HEK293 (cell line): ENCODE data around the gene MUC5AC.

Experiments
- CTCF ChIA-PET: fragments of 350-600 bp; formaldehyde crosslinking; extraction: SDS; loops from one replicate; lab custom pipeline; 2021; ENCODE audit warnings: antibody characterized with exemption; lab: Yijun Ruan, JAX
- POLR2A ChIA-PET: fragments of 300-600 bp; formaldehyde crosslinking; extraction: SDS; loops from one replicate; lab custom pipeline; 2020; ENCODE audit warnings: antibody characterized with exemption, inconsistent platforms; lab: Yijun Ruan, JAX
- H3K27ac ChIP-seq: fragments of 200-500 bp; sonication (Bioruptor generic); 2 replicates; pipeline ENCODE4 v1.5.1; 2014; ENCODE audit warnings: low read depth, low read length, control low read depth, inconsistent platforms; ENCODE audit errors: extremely low read depth
- H3K36me3 ChIP-seq, 2 experiments: fragments of 200-500 bp in 1 of 2; sonication (Bioruptor generic) in 1 of 2; 1 replicate in 1 of 2; 2 replicates in 1 of 2; pipeline ENCODE4 v1.5.1; 2014 to 2017; ENCODE audit warnings: inconsistent platforms in 2 of 2, low read length in 2 of 2; ENCODE audit not compliant: control insufficient read depth in 2 of 2, insufficient read depth in 1 of 2
- H3K4me1 ChIP-seq: fragments of 200-500 bp; sonication (Bioruptor generic); 2 replicates; pipeline ENCODE4 v1.5.1; 2014; ENCODE audit warnings: mild to moderate bottlenecking, low read length, inconsistent platforms; ENCODE audit not compliant: control insufficient read depth, insufficient read depth
- H3K4me3 ChIP-seq: 2 replicates; pipeline ENCODE4 v1.5.1; 2011; ENCODE audit warnings: low read depth, mild to moderate bottlenecking, control low read depth, low read length, moderate library complexity
- H3K9me3 ChIP-seq: fragments of 200-500 bp; sonication (Bioruptor generic); 2 replicates; pipeline ENCODE4 v1.5.1; 2014; ENCODE audit warnings: low read depth, low read length, inconsistent platforms; ENCODE audit not compliant: control insufficient read depth, insufficient read depth
- KLF1 ChIP-seq: fragments of 450-650 bp; formaldehyde crosslinking; IDR thresholded peaks from 2 replicates; pipeline ENCODE4 v1.5.1; 2016; ENCODE audit warnings: missing biosample characterization, missing genetic modification characterization
- REPIN1 ChIP-seq: fragments of 450-650 bp; formaldehyde crosslinking; IDR thresholded peaks from 2 replicates; pipeline ENCODE4 v1.5.1; 2017; ENCODE audit warnings: missing biosample characterization, missing genetic modification characterization, low read depth
- TCF7L2 ChIP-seq: IDR thresholded peaks from 2 replicates; pipeline ENCODE4 v1.6.1; 2011; ENCODE audit warnings: low read depth, mild to moderate bottlenecking, inconsistent platforms, low read length, moderate library complexity, borderline replicate concordance
- ZBTB20 ChIP-seq: fragments of 450-650 bp; formaldehyde crosslinking; IDR thresholded peaks from 2 replicates; pipeline ENCODE4 v1.5.1; 2016; ENCODE audit warnings: missing biosample characterization, missing genetic modification characterization
- ZBTB48 ChIP-seq: fragments of 450-650 bp; formaldehyde crosslinking; IDR thresholded peaks from 2 replicates; pipeline ENCODE4 v1.5.1; 2016; ENCODE audit warnings: missing biosample characterization, missing genetic modification characterization
- ZFP69B ChIP-seq: fragments of 450-650 bp; formaldehyde crosslinking; IDR thresholded peaks from 2 replicates; pipeline ENCODE4 v1.5.1; 2016; ENCODE audit warnings: missing biosample characterization, missing genetic modification characterization
- ZIC2 ChIP-seq: fragments of 450-650 bp; formaldehyde crosslinking; IDR thresholded peaks from 2 replicates; pipeline ENCODE4 v1.5.1; 2016; ENCODE audit warnings: missing biosample characterization, missing genetic modification characterization
- ZNF148 ChIP-seq: fragments of 450-650 bp; formaldehyde crosslinking; IDR thresholded peaks from 2 replicates; pipeline ENCODE4 v1.5.0; 2017; ENCODE audit warnings: missing biosample characterization, missing genetic modification characterization, borderline replicate concordance
- ZNF221 ChIP-seq: fragments of 450-650 bp; formaldehyde crosslinking; IDR thresholded peaks from 2 replicates; pipeline ENCODE4 v1.5.1; 2017; ENCODE audit warnings: missing biosample characterization, missing genetic modification characterization, borderline replicate concordance
- ZNF280C ChIP-seq: fragments of 450-650 bp; formaldehyde crosslinking; IDR thresholded peaks from 2 replicates; pipeline ENCODE4 v1.5.1; 2016; ENCODE audit warnings: missing biosample characterization, missing genetic modification characterization
- ZNF280D ChIP-seq: fragments of 450-650 bp; formaldehyde crosslinking; IDR thresholded peaks from 2 replicates; pipeline ENCODE4 v1.5.1; 2016; ENCODE audit warnings: missing biosample characterization, missing genetic modification characterization
- ZNF530 ChIP-seq: fragments of 450-650 bp; formaldehyde crosslinking; IDR thresholded peaks from 2 replicates; pipeline ENCODE4 v1.5.1; 2016; ENCODE audit warnings: low read depth, missing biosample characterization, missing genetic modification characterization
- ZNF548 ChIP-seq: fragments of 450-650 bp; formaldehyde crosslinking; IDR thresholded peaks from 2 replicates; pipeline ENCODE4 v1.5.1; 2016; ENCODE audit warnings: missing biosample characterization, missing genetic modification characterization
- ZNF549 ChIP-seq: fragments of 450-650 bp; IDR thresholded peaks from 2 replicates; pipeline ENCODE4 v1.5.1; 2018; ENCODE audit warnings: missing biosample characterization, missing genetic modification characterization, mild to moderate bottlenecking, inconsistent platforms, moderate library complexity
- ZNF692 ChIP-seq: fragments of 450-650 bp; formaldehyde crosslinking; IDR thresholded peaks from 2 replicates; pipeline ENCODE4 v1.5.1; 2016; ENCODE audit warnings: missing biosample characterization, missing genetic modification characterization

MUC5AC gene

DNA sequence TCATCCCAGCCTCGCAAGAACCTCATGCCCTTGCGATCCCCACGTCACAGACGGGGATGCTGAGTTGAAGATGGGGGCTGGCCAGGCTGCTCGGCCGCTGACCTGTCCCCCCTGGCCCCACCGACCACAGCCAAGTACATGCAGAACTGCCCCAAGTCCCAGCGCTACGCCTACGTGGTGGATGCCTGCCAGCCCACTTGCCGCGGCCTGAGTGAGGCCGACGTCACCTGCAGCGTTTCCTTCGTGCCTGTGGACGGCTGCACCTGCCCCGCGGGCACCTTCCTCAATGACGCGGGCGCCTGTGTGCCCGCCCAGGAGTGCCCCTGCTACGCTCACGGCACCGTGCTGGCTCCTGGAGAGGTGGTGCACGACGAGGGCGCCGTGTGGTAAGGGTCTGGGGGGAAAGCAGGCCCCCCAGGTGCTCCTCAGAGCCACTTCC is 75.1 kb downstream of the MUC5AC start (continued):
- TF ChIP-seq ZNF530 (tag by site-specific recombination), result no peak
- no peak for TF ChIP-seq ZNF148
- TF ChIP-seq TCF7L2, result no peak
- TF ChIP-seq ZBTB48 (tag by site-specific recombination), result no peak
- no peak for TF ChIP-seq ZNF221

DNA sequence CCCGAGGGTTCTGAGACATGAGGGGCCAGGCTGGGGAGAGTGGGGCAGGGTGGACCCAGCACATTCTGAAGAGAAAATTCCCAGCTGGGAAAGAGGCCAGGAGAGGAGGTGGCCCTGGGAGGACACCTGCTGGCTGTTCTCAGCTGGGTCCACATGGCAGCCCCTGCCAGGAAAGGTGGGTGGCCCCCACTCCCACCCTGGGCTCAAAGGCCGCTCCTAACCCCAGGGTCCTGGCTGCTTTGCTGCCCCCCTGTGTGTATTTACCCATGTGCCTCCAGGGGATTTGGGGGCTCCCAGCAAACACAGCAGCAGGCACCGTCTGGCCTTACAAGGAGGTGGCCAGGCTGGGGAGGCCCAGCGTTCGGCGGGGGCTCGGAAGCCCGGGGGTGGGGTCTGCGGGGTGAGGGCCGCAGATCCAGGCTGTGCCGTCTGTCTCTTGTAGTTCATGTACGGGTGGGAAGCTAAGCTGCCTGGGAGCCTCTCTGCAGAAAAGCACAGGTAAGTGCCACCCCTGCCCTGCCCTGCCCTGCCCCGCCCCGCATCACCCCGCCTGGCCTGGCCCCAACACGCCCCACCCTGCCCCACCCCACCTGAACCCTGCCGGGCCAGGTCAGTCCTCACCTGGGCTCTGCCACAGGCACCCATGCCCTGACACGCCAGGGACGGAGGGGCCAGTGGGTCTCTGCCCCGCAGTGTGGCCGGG is 75.7 kb downstream of the MUC5AC start:
- Histone ChIP-seq H3K27ac (no peak overlapping the region), H3K36me3 (no peaks in the 10 kb centered on the region), H3K4me1 (no peaks in the 10 kb centered on the region), H3K4me3 (no peak overlapping the region), H3K9me3 (no peaks in the 10 kb centered on the region)
- CTCF ChIA-PET, result no interaction called here
- POLR2A ChIA-PET, result no interaction called here
- peak; percentile 83 for TF ChIP-seq KLF1 (tag by site-specific recombination)
- no peak for TF ChIP-seq REPIN1 (tag by site-specific recombination)
- TF ChIP-seq ZFP69B, result no peak
- TF ChIP-seq ZIC2, result peak; percentile 65
- TF ChIP-seq, all 188 proteins: peak for 2

GRCh38 chr11:1234054-1234720 is 76.4 kb downstream of the MUC5AC start:
- Histone ChIP-seq H3K4me1 (no peaks in the 10 kb centered on the region), H3K9me3 (no peaks in the 10 kb centered on the region), H3K4me3 (no peak overlapping the region), H3K36me3 (no peaks in the 10 kb centered on the region), H3K27ac (no peak overlapping the region)
- ChIA-PET POLR2A (no interaction called here), CTCF (interaction anchor here (0.5 kb wide), 1 partner anchor 13 kb away, joined by 3 read pairs; no protein-coding TSS in a partner anchor)
- TF ChIP-seq KLF1 (tag by site-specific recombination) (0 out of 2 replicates have a peak, but pooled peaks have one; percentile 2), ZBTB20 (no peak)

DNA sequence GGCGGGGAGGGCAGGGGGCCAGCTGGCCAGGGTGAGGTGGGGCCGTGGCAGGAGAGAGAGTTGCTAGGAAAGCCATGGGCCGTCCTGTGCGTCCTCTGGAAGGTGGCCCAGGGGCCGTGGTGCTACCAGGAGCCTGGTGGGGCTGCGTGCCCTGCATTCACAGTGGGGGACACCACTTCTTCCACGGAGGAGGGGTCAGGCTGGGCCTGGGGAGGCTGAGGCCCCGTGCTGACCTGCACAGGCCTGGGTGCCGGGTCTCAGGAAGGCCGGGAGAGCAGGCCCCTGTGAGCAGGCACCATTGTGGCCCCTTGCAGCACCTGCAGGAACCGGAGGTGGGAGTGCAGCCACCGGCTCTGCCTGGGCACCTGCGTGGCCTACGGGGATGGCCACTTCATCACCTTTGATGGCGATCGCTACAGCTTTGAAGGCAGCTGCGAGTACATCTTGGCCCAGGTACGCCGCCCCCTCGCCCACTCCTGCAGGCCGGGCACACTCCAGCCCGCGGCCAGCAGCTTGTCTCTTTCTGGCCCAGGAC is 77.1 kb downstream of the MUC5AC start:
- no peaks in the 10 kb centered on the region for H3K4me1 ChIP-seq
- CTCF ChIA-PET, result interaction anchor here (0.5 kb wide), 1 partner anchor 13 kb away, joined by 3 read pairs; no protein-coding TSS in a partner anchor
- TF ChIP-seq ZNF280D (tag by site-specific recombination) (no peak), ZFP69B (no peak), ZNF548 (tag by site-specific recombination) (no peak), ZNF692 (no peak), ZNF280C (tag by site-specific recombination) (no peak), ZNF549 (tag by site-specific recombination) (no peak)
- TF ChIP-seq, all 188 proteins: peak for 0
- POLR2A ChIA-PET, result no interaction called here
- H3K27ac ChIP-seq, result no peak overlapping the region
- no peaks in the 10 kb centered on the region for H3K36me3 ChIP-seq
- no peak overlapping the region for H3K4me3 ChIP-seq
- H3K9me3 ChIP-seq, result no peaks in the 10 kb centered on the region
